IgD-negative memory B cell (primary cell): ENCODE results near the gene DIPK1B. TPM values are rescaled to one million over a fixed set of nuclear protein-coding genes. Genes with fewer than 3 reads are reported as not detected.

Source experiments
- H3K27ac Mint-ChIP-seq, 3 donors: one replicate each; pipeline ENCODE4 v1.8.0; 2020 to 2022; ENCODE audit warnings: mild to moderate bottlenecking in 3 of 3, mixed read lengths in 3 of 3, moderate library complexity in 1 of 3
- H3K27me3 Mint-ChIP-seq: one replicate; pipeline ENCODE4 v1.8.0; 2021; ENCODE audit warnings: mixed read lengths
- H3K36me3 Mint-ChIP-seq: one replicate; pipeline ENCODE4 v1.8.0; 2020; ENCODE audit warnings: mild to moderate bottlenecking, mixed read lengths
- H3K4me1 Mint-ChIP-seq, 3 donors: one replicate each; pipeline ENCODE4 v1.8.0; 2020 to 2022; ENCODE audit warnings: mixed read lengths in 3 of 3, mild to moderate bottlenecking in 1 of 3
- H3K4me3 Mint-ChIP-seq, 4 donors: one replicate each; pipeline ENCODE4 v1.8.0; 2020 to 2022; ENCODE audit warnings: mild to moderate bottlenecking in 4 of 4, mixed read lengths in 4 of 4, moderate library complexity in 3 of 4
- H3K9me3 Mint-ChIP-seq, 3 donors: one replicate each; pipeline ENCODE4 v1.8.0; 2020 to 2021; ENCODE audit warnings: mixed read lengths in 3 of 3, mild to moderate bottlenecking in 1 of 3
- polyA plus RNA-seq: library from polyadenylated mRNA; unstranded; fragments of 300-500 nt; fragmentation: Illumina TruSeq; gene quantifications from one replicate; pipeline ENCODE4 v1.2.3, GENCODE V29; 2021

Gene DIPK1B
- polyA plus RNA-seq, 1 donor from 2014 or later: 0.90 TPM

DNA sequence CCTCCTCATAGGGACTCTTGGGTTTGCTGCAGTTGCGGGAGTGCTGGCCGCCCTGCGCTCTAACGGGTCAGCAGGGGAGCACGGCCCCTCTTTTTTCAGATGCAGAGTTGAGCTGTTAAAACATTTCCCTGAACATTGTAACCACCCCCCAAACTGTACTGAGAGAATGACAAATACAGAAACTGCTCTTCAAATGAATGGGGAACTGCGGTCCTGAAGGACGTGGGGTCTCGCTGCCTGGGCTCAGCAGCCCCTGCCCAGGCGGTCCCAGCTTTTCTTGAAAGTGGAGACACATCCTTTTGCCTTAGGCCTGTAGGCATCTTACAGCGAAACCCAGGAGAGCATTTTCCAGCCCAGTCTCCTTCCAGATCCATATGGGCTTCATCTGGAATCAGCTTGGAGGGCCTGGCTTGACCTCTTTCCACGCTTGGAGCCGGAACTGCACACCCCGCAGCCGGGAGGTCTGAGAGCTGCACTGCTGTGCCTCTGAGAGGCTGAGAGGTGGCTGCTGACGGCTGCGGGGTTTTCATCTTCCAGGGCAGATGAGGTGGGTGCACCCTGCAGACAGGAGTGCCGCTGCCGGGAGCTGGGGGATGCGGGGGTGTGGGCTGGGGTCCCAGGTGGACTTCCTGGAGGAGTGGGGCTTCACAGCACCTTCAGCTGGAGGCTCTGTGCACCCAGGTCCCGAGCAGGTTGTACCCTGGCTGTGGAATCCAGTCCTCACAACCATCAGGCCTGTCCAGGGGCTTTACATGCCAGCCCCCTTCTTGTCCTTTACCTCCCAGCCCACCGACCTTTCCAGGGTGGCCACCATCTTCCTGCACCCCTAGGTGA lies 23.9 kb upstream of the DIPK1B start:
- no peaks in the 10 kb centered on the region for H3K36me3 Mint-ChIP-seq
- H3K4me3 Mint-ChIP-seq: peak overlapping the region; percentile 67 to 90 (median 82)

DNA sequence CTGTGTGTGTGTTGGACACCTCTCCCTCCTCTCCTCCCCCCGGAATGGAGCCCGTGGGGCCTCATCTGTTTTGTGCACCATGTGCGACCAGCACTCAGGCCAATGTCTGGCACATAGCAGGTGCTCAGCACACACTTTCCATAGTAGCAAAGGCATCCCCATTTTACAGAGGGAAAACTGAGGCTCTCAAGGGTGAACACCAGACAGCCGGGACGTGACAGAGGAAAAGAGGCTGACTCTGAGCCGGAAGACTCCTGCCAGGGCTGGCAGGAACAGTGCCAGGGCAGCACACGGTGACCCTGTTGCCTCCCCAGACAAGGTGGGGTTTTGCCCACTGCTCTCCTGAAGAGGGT lies 23.3 kb upstream of the DIPK1B start:
- Mint-ChIP-seq H3K36me3 (no peaks in the 10 kb centered on the region), H3K4me1 (peaks cover 5 to 7% (median 7%) of the 10 kb centered on the region in 3 donors), H3K9me3 (no peaks in the 10 kb centered on the region), H3K4me3 (peak overlapping the region in 3 of 4 donors; percentile 50 to 82 (median 82)), H3K27ac (no peak overlapping the region), H3K27me3 (peaks cover 10% of the 10 kb centered on the region)

More for the DNA sequence above, 23.9 kb upstream of the DIPK1B start:
- Mint-ChIP-seq H3K4me1 (peaks cover 5 to 7% (median 7%) of the 10 kb centered on the region in 3 donors), H3K27me3 (peaks cover 8% of the 10 kb centered on the region), H3K9me3 (no peaks in the 10 kb centered on the region), H3K27ac (no peak overlapping the region)

DNA sequence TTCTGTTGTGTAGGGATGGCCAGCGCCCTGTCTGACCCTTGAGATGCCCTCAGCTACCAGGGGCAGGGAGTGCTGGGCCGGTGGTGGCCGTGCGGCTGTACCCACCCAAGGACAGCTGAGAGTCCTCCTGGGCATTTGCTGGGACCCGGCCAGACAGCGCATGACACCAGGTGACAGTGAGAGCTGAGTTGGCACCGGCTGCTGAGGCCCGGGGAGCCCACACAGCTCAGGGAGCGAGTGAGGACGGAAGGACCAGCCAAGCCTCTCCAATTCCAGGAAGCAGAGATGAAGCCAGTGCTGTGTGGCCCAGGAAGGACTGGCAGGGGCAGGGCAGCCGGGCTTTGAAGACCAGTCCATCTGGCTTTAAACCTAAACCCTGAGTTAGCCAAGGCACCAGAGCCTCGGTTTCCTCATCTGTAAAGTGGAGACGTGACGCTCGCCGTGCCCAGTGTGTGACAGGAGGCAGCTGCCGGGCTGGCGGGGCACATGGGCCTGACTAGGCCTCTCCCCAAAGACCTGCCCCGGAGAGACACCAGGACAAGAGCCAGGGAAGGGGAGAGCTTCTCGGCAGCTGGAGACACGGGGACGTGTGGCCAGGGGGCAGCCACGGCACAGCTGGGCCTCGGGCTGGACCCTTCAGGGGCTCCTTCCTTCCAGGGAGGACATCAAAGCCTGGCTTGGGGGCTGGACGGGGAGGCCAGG lies 22.1 kb upstream of the DIPK1B start:
- peaks cover 5 to 7% (median 7%) of the 10 kb centered on the region in 3 donors for H3K4me1 Mint-ChIP-seq

DNA sequence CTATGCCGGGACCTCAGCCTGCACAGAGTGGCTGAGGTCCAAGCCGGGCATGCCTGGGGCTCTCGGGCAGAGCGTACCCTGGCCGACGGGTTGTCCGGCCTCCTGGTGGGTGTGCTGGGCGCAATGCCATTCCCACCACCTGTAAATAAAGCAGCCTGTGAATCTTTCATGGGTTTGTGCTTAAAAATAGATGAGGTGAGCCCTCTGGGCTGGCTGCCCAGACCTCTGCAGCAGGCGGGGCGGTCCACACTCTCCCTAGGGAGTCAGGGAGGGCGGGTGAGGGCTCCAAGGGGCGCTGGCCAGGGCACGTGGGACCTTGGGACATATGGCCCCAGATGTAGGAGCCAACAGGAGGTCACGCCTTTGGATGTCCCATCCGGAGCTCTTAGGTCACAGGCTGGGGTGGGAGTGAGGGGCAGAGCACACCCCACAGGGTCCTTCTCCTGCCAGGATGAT lies 21.5 kb upstream of the DIPK1B start:
- Mint-ChIP-seq H3K27me3 (peaks cover 12% of the 10 kb centered on the region), H3K27ac (no peak overlapping the region), H3K9me3 (no peaks in the 10 kb centered on the region), H3K4me1 (peaks cover 5 to 7% (median 6%) of the 10 kb centered on the region in 3 donors), H3K36me3 (no peaks in the 10 kb centered on the region), H3K4me3 (no peak overlapping the region)

More for the DNA sequence above, 22.1 kb upstream of the DIPK1B start:
- Mint-ChIP-seq H3K9me3 (no peaks in the 10 kb centered on the region), H3K27ac (no peak overlapping the region), H3K36me3 (no peaks in the 10 kb centered on the region), H3K4me3 (no peak overlapping the region), H3K27me3 (peaks cover 12% of the 10 kb centered on the region)

DNA sequence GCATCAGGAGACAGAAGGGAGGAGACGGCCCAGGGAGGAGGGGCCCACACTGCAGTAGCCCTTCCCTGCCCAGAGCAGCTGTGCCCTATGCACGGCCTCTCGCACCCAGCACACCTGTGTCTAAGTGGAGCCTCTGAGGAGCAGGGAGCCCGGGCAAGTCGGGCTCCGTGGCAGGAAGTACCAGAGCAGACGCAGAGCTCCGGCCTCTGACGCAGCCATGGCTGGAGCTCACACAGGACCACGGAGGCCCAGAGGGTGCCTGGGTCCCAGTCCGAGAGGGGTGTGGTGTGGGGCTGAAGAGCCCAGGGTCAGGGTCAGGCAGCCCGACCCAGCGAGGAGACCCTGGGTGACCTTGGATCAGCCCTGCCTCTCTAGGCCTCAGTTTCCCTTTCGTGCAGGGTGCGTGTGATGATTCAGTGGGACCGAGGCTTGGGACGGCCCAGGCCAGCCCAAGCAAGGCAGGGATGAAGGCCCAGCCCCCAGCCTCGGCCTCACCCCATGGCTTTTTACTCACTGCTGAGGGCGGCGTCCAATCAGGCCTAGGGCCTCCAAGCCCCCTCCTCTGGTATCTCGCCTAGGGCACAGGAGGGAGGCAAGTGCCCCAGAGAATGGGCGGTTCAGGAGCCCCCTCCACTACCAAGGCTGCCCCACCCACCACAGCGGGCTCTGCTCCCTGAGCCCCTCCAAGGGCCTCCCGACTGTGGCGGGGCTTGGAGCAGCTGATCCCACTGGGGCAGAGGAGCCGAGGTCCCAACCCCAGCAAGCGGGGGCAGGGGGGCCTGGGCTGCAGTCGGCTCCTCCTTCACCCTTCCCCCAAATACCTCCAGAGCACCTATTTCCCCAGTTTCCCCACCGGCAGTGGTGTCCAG lies 20.8 kb upstream of the DIPK1B start:
- Mint-ChIP-seq H3K27ac (no peak overlapping the region), H3K4me1 (peaks cover 4 to 7% (median 5%) of the 10 kb centered on the region in 3 donors), H3K36me3 (no peaks in the 10 kb centered on the region), H3K9me3 (no peaks in the 10 kb centered on the region), H3K27me3 (peaks cover 12% of the 10 kb centered on the region), H3K4me3 (no peak overlapping the region)

DNA sequence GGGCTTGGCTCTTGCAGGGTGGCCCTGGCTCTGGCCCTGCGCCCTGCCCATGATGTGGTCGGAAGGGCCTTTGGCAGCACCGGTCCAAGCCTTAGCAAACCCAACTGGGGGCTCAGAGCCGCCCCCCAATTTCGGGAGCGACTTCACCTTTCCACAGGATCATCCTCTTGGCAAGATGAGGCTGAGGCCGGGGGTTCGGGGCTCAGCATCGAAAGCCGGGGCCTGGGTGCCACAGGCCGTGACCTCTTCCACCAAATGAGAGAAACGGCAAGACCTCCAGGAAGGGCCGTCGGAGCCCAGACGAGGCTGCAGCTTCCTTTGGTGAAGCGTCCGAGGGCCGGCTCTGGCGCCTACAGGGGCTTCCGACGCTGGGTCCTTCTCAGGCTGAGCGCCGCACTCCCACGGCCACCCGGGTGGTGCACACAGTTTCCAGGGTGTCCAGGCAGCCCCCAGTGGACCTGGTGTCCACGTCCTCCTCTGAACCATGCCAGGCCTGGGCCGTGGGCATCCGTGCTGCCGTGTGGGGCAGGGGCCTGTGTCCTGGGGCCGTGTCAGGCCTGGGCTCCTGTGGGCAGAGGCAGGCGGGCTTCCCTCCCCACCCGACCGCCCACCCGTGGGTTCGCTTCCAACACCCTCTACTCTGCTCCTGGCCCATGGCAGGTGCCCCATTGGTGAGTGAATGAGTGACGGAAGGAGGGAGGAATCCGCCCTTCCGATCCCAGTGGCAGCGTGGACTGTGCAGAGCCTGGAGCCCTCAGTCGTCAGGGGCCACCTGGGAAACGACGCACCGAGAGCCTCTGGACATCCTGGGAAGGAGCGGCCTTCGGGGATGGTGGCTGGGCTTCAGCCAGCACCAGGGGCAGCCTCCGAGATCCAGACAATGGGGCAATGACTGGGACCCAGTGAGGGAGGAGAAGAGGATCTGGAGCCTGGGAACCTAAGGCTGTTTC lies 19.9 kb upstream of the DIPK1B start:
- no peaks in the 10 kb centered on the region for H3K9me3 Mint-ChIP-seq
- peaks cover 15% of the 10 kb centered on the region for H3K27me3 Mint-ChIP-seq
- no peaks in the 10 kb centered on the region for H3K36me3 Mint-ChIP-seq
- no peak overlapping the region for H3K4me3 Mint-ChIP-seq
- H3K4me1 Mint-ChIP-seq: peaks cover 5 to 7% (median 6%) of the 10 kb centered on the region in 3 donors
- H3K27ac Mint-ChIP-seq: no peak overlapping the region

DNA sequence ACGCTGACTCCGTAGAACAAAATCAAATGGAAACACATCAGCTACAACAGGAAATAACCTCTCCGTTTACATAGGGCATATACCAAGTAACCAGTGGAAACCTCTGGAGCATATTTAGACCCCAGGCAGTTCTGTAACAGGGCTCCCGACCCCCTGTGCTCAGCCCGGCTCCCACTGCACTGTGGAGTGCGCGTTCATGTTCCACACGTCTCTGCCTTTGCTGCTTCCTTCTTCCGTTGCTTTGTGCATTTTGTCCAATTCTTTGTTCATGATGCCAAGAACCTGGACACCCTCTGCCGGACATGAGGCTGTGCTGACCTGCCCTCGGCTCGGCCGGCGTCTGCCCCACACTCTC lies 19.3 kb upstream of the DIPK1B start:
- Mint-ChIP-seq H3K27ac (no peak overlapping the region), H3K4me1 (peaks cover 4 to 7% (median 5%) of the 10 kb centered on the region in 3 donors), H3K9me3 (no peaks in the 10 kb centered on the region), H3K36me3 (no peaks in the 10 kb centered on the region), H3K4me3 (no peak overlapping the region), H3K27me3 (peaks cover 19% of the 10 kb centered on the region)

DNA sequence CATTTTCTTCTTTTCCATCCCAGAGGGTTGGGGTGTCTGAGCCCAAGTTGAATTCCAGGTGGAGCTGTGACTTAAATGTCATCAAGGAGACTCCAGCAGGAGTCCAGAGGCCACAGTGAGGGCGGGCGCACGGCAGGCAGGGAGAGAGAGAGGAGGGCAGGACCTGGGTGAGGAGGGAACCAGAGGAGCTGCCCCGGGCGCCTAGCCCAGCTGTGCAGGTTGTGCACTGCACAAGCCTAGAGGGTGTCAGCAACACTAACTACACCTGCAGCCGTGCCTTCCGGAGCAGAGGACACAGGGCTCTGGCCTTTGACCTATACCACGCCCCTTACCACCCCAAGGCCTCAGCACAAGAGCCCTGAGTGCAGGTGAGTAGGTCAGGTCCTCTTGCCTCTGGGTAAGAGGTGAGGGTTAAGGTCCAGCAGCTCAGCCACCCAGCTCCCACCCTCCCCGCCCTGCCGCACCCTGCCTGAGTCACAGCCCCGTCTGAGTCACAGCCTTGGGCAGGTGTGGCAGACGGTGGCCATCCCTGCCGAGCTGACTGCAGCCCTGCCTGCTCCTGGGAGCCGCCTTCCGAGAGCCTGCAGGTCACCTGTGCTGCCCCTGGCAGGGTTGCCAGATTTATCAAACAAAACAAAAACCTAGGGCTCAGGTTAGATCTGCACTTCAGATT lies 18.7 kb upstream of the DIPK1B start:
- H3K9me3 Mint-ChIP-seq: no peaks in the 10 kb centered on the region
- no peak overlapping the region for H3K27ac Mint-ChIP-seq
- peaks cover 19% of the 10 kb centered on the region for H3K27me3 Mint-ChIP-seq
- no peaks in the 10 kb centered on the region for H3K36me3 Mint-ChIP-seq
- H3K4me1 Mint-ChIP-seq: peaks cover 0 to 5% (median 2%) of the 10 kb centered on the region in 3 donors
- H3K4me3 Mint-ChIP-seq: no peak overlapping the region

DNA sequence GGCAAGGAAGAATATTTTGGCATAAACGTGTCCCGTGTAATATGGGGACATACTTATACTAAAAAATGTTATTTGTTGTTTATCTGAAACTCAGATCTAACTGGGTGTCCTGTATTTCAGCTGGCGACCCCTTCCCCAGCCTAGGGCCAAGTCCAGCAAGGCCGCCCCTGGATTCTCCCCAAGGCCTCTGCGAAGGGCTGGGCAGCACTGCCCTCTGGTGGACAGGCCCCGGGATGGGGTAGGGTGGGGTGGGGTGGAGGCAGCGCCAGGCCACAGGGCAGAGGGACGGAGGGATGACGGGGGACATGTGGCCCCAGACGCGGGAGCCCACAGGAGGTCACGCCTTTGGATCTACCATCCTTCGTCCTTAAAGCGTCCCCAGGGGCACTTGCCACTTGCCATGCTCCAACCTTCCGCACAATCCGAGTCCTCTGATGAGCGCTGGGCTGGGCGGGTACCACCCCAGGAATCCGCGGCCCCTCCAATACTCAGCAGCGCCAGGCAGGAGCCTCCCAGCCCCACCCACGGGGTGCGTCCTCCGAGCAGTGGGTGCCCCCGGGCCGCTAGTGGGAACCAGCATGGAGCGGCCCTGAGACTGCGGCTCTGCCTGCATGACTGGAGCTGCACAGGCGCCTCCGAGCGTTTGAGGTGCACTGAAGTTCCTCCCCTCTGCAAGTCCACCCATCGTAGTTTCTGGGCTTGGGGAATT lies 18.1 kb upstream of the DIPK1B start:
- Mint-ChIP-seq H3K27me3 (peaks cover 19% of the 10 kb centered on the region), H3K27ac (no peak overlapping the region), H3K4me1 (peaks cover 0 to 3% (median 2%) of the 10 kb centered on the region in 3 donors), H3K4me3 (no peak overlapping the region), H3K36me3 (no peaks in the 10 kb centered on the region), H3K9me3 (no peaks in the 10 kb centered on the region)

DNA sequence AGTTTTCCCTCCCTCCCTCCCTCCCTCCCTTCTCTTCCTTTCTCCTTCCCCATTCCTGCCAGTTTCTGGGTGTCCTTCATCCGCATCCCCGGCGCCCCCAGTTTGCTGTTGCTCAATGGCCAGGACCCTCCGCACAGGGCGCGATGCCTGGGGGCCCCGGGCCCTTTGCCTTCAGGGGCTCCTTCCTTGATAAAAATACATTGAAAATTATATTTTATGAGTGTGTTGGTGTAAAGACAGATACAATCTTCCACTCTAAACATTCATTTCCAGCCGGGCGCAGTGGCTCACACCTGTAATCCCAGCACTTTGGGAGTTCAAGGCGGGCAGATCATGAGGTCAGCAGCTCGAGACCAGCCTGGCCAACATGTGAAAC lies 17.5 kb upstream of the DIPK1B start:
- H3K4me3 Mint-ChIP-seq: no peak overlapping the region
- H3K27me3 Mint-ChIP-seq: peaks cover 19% of the 10 kb centered on the region
- H3K27ac Mint-ChIP-seq: no peak overlapping the region
- peaks cover 0 to 3% (median 2%) of the 10 kb centered on the region in 3 donors for H3K4me1 Mint-ChIP-seq
- no peaks in the 10 kb centered on the region for H3K36me3 Mint-ChIP-seq
- H3K9me3 Mint-ChIP-seq: no peaks in the 10 kb centered on the region

DNA sequence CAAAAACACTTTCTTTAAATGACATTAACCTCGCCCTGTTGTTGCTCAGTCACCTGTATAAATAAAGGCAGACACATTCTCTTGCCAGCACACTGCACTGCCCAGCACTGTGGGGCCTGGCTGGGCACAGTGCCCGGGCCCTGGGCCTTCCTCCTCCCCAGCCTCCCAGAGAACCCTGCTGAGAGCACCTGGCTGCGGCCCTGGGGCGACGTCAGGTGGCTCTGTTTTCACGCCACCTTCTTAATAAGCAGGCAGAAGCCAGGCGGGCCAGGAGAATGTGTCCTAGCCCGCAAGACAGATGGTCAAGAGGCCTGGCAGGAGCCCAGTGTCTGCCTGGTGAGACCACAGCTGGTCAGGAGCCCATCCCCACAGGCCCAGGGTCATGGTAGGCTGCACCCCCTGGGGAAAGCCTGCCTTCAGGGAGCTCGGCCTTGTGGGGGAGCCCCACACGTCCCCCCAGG lies 16.9 kb upstream of the DIPK1B start:
- no peaks in the 10 kb centered on the region for H3K9me3 Mint-ChIP-seq
- no peaks in the 10 kb centered on the region for H3K36me3 Mint-ChIP-seq
- peaks cover 0 to 4% (median 3%) of the 10 kb centered on the region in 3 donors for H3K4me1 Mint-ChIP-seq
- no peak overlapping the region for H3K4me3 Mint-ChIP-seq
- H3K27ac Mint-ChIP-seq: no peak overlapping the region
- peaks cover 18% of the 10 kb centered on the region for H3K27me3 Mint-ChIP-seq

DNA sequence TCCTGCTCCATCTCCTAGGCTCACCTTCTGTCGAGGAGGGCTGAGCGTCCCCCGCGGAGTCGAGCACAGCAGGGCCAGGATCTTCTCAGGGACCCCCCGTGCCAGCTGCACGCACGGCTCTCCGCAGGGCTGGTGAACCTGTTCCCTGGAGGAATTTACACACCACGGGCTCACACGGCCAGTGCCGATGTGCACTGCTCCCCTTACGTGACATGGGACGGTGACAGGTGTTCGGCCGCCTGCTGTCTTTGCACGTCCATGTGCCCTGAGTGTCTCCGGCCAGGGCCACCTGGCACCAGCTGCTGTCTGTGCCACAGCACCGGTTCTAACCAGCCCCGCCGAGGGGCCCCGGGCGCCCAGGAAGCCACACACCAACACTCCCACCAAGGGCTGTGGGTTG lies 16.4 kb upstream of the DIPK1B start:
- no peak overlapping the region for H3K27ac Mint-ChIP-seq
- H3K36me3 Mint-ChIP-seq: no peaks in the 10 kb centered on the region
- H3K9me3 Mint-ChIP-seq: no peaks in the 10 kb centered on the region
- H3K4me1 Mint-ChIP-seq: peaks cover 3 to 5% (median 4%) of the 10 kb centered on the region in 3 donors
- H3K27me3 Mint-ChIP-seq: peaks cover 22% of the 10 kb centered on the region
- H3K4me3 Mint-ChIP-seq: no peak overlapping the region

DNA sequence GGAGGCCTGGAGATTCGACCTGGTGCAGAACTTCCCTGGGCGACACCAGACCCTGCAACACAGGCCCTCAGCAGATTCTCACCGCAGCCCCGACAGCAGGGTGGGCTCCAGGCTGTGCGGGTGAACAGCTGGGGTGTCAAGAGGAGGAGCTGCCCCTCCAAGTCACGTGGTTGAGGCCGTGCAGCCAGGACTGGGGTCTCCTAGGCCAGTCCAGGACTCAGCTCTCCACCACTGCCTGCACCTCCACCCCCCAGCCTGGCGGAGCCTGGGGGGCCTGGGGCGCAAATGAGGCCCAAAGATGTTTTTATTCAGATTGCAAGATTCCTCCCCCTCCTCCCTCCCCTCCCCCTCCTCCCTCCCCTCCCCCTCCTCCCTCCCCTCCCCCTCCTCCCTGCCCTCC lies 15.9 kb upstream of the DIPK1B start:
- Mint-ChIP-seq H3K4me3 (no peak overlapping the region), H3K27ac (no peak overlapping the region), H3K27me3 (peaks cover 28% of the 10 kb centered on the region), H3K36me3 (no peaks in the 10 kb centered on the region), H3K9me3 (no peaks in the 10 kb centered on the region), H3K4me1 (peaks cover 5 to 8% (median 8%) of the 10 kb centered on the region in 3 donors)
